Spleen (tissue), 11 donors: ENCODE data around the gene TANC1. TPM values are rescaled to one million over a fixed set of nuclear protein-coding genes. Genes with fewer than 3 reads are reported as not detected.

Source experiments
- DNase-seq: peaks from one replicate; pipeline ENCODE4 v3.0.0-alpha.2; 2020
- H3K27ac ChIP-seq, 8 donors: fragments of 200-600 bp; sonication (generic) in 7 of 8; 1 replicate in 4 of 8; 2 replicates in 4 of 8; pipeline versions ENCODE4 v1.5.0 to v1.8.0; 2016 to 2021; ENCODE audit warnings: inconsistent platforms in 4 of 8, mild to moderate bottlenecking in 4 of 8, moderate library complexity in 1 of 8
- H3K27me3 ChIP-seq, 7 donors: fragments of 200-600 bp; sonication (generic) in 6 of 7; replicated peaks in 1 of 7; 1 replicate in 4 of 7; 2 replicates in 3 of 7; pipeline versions ENCODE4 v1.5.0 to v1.8.0; 2016 to 2021; ENCODE audit warnings: inconsistent platforms in 3 of 7, mild to moderate bottlenecking in 1 of 7
- H3K36me3 ChIP-seq, 6 donors: fragments of 200-600 bp; sonication (generic) in 5 of 6; 1 replicate in 4 of 6; 2 replicates in 2 of 6; pipeline versions ENCODE4 v1.5.0 to v1.8.0; 2016 to 2021; ENCODE audit warnings: inconsistent platforms in 2 of 6
- H3K4me1 ChIP-seq, 6 donors: fragments of 200-600 bp; sonication (generic) in 5 of 6; 1 replicate in 3 of 6; 2 replicates in 3 of 6; pipeline versions ENCODE4 v1.5.0 to v1.8.0; 2016 to 2021; ENCODE audit warnings: inconsistent platforms in 3 of 6
- H3K4me3 ChIP-seq, 8 donors: fragments of 200-600 bp; sonication (generic) in 7 of 8; 1 replicate in 4 of 8; 2 replicates in 4 of 8; pipeline versions ENCODE4 v1.5.0 to v1.8.0; 2016 to 2021; ENCODE audit warnings: inconsistent platforms in 4 of 8, mild to moderate bottlenecking in 4 of 8, moderate library complexity in 2 of 8
- H3K9me3 ChIP-seq, 8 donors: fragments of 200-600 bp; sonication (generic) in 7 of 8; 1 replicate in 4 of 8; 2 replicates in 4 of 8; pipeline versions ENCODE4 v1.5.0 to v1.8.0; 2016 to 2021; ENCODE audit warnings: inconsistent platforms in 4 of 8
- POLR2A ChIP-seq, 3 donors: fragments of 450-650 bp; IDR thresholded peaks; one replicate each; pipeline ENCODE4 v1.5.1; 2017; ENCODE audit warnings: antibody characterized with exemption in 3 of 3, mild to moderate bottlenecking in 1 of 3
- POLR2AphosphoS5 ChIP-seq, 3 donors: sonication (generic); formaldehyde crosslinking; IDR thresholded peaks; one replicate each; pipeline ENCODE4 v1.5.1; 2017; ENCODE audit warnings: antibody characterized with exemption in 3 of 3
- whole genome bisulfite sequencing, 5 donors: extraction: QIAGEN DNeasy Blood & Tissue Kit in 3 of 5; methylation state at CpG; one replicate each; pipeline versions ENCODE4 v1.1.5 to v1.1.7; 2013 to 2018; 5-methylcytosine and 5-hydroxymethylcytosine counted together
- intact Hi-C: fragments of 100-400 bp; cut with DNase I; formaldehyde crosslinking; loops from one replicate; pipeline ENCODE4 v1.15.0; 2023; ENCODE audit warnings: low total_unique reads
- polyA plus RNA-seq, 3 donors: library from polyadenylated mRNA; stranded (reverse); fragments of 200-250 nt; gene quantifications; one replicate each; pipeline ENCODE4 v1.2.1, GENCODE V29; 2013
- total RNA-seq, 7 donors: library from RNA; depleted of rRNA in 3 of 7; stranded (reverse); fragments of >200 nt in 3 of 7; fragmentation: NEBNext Ultra II Directional in 4 of 7; extraction: Animal tissue kit (Norgen Biotek cat#: 25700) in 4 of 7; gene quantifications; one replicate each; pipeline versions ENCODE4 v1.1.0 to v1.2.1, GENCODE V29; 2016 to 2021
- TF ChIP-seq, protein P1 (sequence below), 11 experiments: fragments of 200-600 bp in 7 of 11; fragments of 450-650 bp in 4 of 11; sonication (generic) in 4 of 11; IDR thresholded peaks in 8 of 11; conservative IDR thresholded peaks in 3 of 11; 1 replicate in 7 of 11; 2 replicates in 4 of 11; pipeline versions ENCODE4 v1.4.0 to v1.8.0; 2016 to 2021; ENCODE audit warnings: antibody characterized with exemption in 11 of 11, inconsistent platforms in 4 of 11, mild to moderate bottlenecking in 1 of 11
- donor health status: healthy with polysubstance abuse.
- donor health status: DM: no; HTN: no; CAD: no; lungs with moderate emphysema.
- donor health status: DM: no; HTN: no; CAD: no.
- donor health status: Bipolar disorder and iron deficiency.
- donor health status: healthy.
- donor health status: DM: no; HTN: no; CAD: no.
- donor health status: DM: yes; HTN: yes; CAD: no.

The TANC1 gene
- total and polyA plus RNA-seq, 10 donors, result 3.1 to 28.2 (median 21.7) TPM

DNA sequence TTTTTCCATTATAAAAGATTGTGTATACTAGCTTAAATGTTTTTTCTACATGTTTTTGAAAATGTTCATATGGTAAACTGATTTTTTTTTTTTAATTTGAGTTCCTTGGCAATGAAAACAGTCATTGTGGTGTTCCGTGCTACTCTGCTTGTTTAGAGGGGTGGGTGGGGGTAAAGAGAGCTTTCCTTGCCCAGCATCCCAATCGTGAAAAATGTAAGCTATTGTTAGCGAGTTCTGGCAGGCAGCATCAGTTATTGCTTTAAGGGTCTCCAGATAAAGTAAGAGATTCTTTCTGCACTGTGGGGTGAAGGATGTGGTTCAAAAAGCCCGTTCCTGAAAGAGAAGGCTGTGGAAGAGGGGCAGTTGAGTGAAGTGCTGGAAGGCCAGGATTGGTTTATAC lies 118.4 kb downstream of the TANC1 start:
- intact Hi-C loops, result no loop called here
- no peaks in the 10 kb centered on the region for H3K36me3 ChIP-seq
- 17 to 74% (median 45%) methylated on average over 4 of the region's 4 CpGs for WGBS, 5 donors
- H3K4me1 ChIP-seq, result peaks cover 19 to 74% (median 43%) of the 10 kb centered on the region in 6 donors
- DNase-seq, result no peak
- H3K9me3 ChIP-seq, result no peaks in the 10 kb centered on the region
- H3K27ac ChIP-seq, result peak overlapping the region in 2 of 8 donors; percentile 61 to 67
- no peak overlapping the region for H3K4me3 ChIP-seq
- TF ChIP-seq POLR2AphosphoS5 (IDR thresholded peaks at IDR 0.05) (no peak), POLR2A (IDR thresholded peaks at IDR 0.05) (no peak)
- TF ChIP-seq, protein P1, sequence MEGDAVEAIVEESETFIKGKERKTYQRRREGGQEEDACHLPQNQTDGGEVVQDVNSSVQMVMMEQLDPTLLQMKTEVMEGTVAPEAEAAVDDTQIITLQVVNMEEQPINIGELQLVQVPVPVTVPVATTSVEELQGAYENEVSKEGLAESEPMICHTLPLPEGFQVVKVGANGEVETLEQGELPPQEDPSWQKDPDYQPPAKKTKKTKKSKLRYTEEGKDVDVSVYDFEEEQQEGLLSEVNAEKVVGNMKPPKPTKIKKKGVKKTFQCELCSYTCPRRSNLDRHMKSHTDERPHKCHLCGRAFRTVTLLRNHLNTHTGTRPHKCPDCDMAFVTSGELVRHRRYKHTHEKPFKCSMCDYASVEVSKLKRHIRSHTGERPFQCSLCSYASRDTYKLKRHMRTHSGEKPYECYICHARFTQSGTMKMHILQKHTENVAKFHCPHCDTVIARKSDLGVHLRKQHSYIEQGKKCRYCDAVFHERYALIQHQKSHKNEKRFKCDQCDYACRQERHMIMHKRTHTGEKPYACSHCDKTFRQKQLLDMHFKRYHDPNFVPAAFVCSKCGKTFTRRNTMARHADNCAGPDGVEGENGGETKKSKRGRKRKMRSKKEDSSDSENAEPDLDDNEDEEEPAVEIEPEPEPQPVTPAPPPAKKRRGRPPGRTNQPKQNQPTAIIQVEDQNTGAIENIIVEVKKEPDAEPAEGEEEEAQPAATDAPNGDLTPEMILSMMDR (IDR thresholded peaks at IDR 0.05 in 8 of 11, conservative IDR thresholded peaks at IDR 0.05 in 3 of 11), result no peak
- H3K27me3 ChIP-seq, result no peaks in the 10 kb centered on the region

DNA sequence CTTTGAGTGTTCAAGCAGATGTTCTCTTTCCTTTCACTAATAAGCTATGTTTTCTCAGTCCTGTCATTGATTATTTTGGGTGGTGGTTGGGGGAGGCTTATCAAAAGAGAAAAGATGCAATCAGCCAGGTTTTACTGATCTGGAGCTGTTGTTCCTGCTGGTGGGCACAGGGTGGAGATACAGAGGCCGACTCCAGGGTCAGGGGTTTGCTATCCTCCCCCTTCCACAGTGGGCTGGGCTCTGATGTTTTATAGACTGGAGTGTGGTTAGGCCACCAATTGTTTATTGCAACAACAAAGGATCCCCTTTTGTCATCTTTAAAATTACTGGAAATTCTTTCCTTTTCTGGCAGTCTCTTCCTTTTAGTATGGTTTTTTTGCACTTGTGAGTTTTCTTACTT lies 120.5 kb downstream of the TANC1 start:
- 26 to 47% (median 35%) methylated on average over 1 of the region's 1 CpG for WGBS, 5 donors
- no peak overlapping the region for H3K4me3 ChIP-seq

DNA sequence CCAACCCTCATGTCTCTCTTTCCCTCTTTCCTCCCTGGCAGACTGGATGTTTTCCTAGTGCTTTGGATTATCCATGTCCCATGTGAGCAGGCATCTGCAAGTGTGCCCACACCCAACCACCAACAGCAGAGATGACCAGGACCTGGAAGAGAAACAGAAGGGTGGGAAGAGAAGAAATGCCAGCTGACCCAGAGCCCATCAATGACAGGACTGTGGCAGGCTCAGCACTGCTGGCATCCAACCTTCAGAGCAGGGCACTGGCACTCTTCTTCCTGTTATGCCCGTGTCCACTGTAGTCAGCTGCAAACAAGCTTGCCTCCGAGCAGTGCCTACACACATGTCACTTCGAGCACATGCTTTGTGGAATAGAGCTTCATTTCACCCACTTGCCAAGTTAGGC lies 121.1 kb downstream of the TANC1 start:
- H3K36me3 ChIP-seq, result no peaks in the 10 kb centered on the region
- TF ChIP-seq, protein P1 (IDR thresholded peaks at IDR 0.05 in 8 of 11, conservative IDR thresholded peaks at IDR 0.05 in 3 of 11), result no peak
- TF ChIP-seq POLR2AphosphoS5 (IDR thresholded peaks at IDR 0.05) (no peak), POLR2A (IDR thresholded peaks at IDR 0.05) (no peak)
- H3K4me1 ChIP-seq, result peaks cover 35 to 93% (median 64%) of the 10 kb centered on the region in 6 donors
- no peak for DNase-seq
- no peaks in the 10 kb centered on the region for H3K9me3 ChIP-seq
- 56 to 77% (median 61%) methylated on average over 3 of the region's 3 CpGs for WGBS, 5 donors
- intact Hi-C loops, result no loop called here
- H3K4me3 ChIP-seq, result no peak overlapping the region
- H3K27me3 ChIP-seq, result no peaks in the 10 kb centered on the region
- H3K27ac ChIP-seq, result peak overlapping the region in 5 of 8 donors; percentile 24 to 77 (median 71)

More for the DNA sequence above, 120.5 kb downstream of the TANC1 start:
- H3K27ac ChIP-seq, result peak overlapping the region in 5 of 8 donors; percentile 24 to 77 (median 71)
- no peaks in the 10 kb centered on the region for H3K36me3 ChIP-seq
- no peaks in the 10 kb centered on the region for H3K9me3 ChIP-seq
- intact Hi-C loops, result no loop called here
- DNase-seq, result no peak
- peaks cover 35 to 93% (median 64%) of the 10 kb centered on the region in 6 donors for H3K4me1 ChIP-seq
- TF ChIP-seq, protein P1 (IDR thresholded peaks at IDR 0.05 in 8 of 11, conservative IDR thresholded peaks at IDR 0.05 in 3 of 11), result no peak
- no peak for TF ChIP-seq POLR2AphosphoS5 (IDR thresholded peaks at IDR 0.05)
- H3K27me3 ChIP-seq, result no peaks in the 10 kb centered on the region

DNA sequence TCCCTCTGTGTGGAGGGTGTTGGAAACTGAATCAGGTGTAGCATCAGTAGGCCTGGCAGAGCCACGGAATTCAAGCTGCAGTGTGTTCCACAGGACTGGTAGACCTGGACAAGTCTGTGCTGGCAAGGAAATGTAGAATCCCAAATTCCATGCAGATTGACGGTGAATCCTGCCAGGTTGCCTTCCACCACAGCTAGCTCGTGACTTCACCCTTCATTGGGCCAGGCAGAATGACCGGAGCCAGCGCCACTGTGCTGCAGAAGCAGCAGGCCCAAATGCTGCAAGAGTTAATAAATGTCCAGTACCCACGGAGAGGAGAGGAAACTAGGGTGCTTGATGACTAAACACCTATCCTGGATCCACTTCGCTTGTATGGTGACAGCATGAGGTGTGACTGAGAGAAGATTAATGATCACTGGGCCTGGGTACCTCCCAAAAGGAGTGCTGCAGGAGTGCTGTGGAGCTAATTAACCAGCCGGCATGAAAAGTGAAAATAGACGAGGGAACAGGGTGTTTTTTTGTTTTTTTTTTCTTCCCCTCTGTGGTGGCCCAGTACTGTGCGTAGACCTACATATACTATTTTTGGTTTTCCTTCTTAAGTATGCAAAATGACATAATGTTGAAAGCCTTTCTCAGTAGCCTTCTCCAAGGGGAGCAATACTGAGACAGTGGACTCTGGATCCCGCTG lies 122.2 kb downstream of the TANC1 start:
- TF ChIP-seq POLR2A (IDR thresholded peaks at IDR 0.05), result no peak
- Histone ChIP-seq H3K9me3 (peaks cover 0 to 6% (median under 1%) of the 10 kb centered on the region in 8 donors), H3K36me3 (no peaks in the 10 kb centered on the region), H3K4me1 (peaks cover 35 to 86% (median 59%) of the 10 kb centered on the region in 6 donors), H3K27ac (peak overlapping the region; percentile 5 to 77 (median 70)), H3K27me3 (no peaks in the 10 kb centered on the region), H3K4me3 (no peak overlapping the region)
- DNase-seq, result no peak
- 51 to 59% (median 56%) methylated on average over 10 to 11 of the region's 11 CpGs for WGBS, 5 donors
- intact Hi-C loops, result no loop called here
